ENCODE data around the gene WWOX. TPM values are rescaled to one million over a fixed set of nuclear protein-coding genes. Genes with fewer than 3 reads are reported as not detected.

The WWOX gene
- total RNA-seq, 4 donors from 2014 or later = 76.8 to 102 (median 83.6) TPM

DNA sequence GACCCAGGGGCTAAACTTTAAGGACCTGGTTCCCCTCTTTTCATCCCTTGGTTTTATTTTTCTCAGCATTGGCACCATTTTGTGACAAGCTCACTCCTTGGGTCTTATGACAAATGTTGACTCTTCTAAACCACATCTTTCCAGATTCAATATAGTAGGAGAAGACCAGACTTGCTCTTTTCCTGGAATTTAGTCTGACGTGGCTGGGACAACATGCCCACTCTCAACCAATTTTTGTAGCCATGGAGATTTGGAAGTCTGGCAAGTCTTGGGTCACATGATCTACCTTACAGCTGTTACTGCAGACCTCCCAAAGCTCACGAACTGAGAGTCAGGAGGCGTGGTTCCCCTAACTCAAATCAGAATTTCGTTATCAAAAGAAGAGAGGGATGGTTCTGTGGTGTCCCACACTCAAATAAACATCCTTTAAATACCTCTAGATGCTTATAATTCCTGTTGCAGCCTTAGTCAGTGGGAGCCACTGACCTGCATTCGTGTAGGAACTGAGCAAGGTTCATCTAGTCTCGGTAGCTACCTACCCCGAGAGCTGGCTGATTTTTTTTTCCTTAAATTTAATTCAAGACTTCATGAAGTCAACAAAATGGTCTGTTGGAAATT is 817.6 kb downstream of the WWOX start:
- Histone ChIP-seq H3K9me3 (peaks cover 0 to 8% (median 0%) of the 10 kb centered on the region in 4 donors), H3K27me3 (no peaks in the 10 kb centered on the region), H3K4me3 (no peak overlapping the region), H3K27ac (no peak overlapping the region), H3K36me3 (no peaks in the 10 kb centered on the region), H3K4me1 (peaks cover 0 to 5% (median 0%) of the 10 kb centered on the region in 4 donors)
- no peak for TF ChIP-seq EP300 (IDR thresholded peaks at IDR 0.05)
- TF ChIP-seq POLR2A (IDR thresholded peaks at IDR 0.05) = no peak
- TF ChIP-seq, protein P1, sequence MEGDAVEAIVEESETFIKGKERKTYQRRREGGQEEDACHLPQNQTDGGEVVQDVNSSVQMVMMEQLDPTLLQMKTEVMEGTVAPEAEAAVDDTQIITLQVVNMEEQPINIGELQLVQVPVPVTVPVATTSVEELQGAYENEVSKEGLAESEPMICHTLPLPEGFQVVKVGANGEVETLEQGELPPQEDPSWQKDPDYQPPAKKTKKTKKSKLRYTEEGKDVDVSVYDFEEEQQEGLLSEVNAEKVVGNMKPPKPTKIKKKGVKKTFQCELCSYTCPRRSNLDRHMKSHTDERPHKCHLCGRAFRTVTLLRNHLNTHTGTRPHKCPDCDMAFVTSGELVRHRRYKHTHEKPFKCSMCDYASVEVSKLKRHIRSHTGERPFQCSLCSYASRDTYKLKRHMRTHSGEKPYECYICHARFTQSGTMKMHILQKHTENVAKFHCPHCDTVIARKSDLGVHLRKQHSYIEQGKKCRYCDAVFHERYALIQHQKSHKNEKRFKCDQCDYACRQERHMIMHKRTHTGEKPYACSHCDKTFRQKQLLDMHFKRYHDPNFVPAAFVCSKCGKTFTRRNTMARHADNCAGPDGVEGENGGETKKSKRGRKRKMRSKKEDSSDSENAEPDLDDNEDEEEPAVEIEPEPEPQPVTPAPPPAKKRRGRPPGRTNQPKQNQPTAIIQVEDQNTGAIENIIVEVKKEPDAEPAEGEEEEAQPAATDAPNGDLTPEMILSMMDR (IDR thresholded peaks at IDR 0.05) = no peak
- no peak for DNase-seq (ENCODE audit: low spot score in 2 of 2)
- 84 to 87% methylated on average over 7 of the region's 7 CpGs for WGBS, 2 donors

DNA sequence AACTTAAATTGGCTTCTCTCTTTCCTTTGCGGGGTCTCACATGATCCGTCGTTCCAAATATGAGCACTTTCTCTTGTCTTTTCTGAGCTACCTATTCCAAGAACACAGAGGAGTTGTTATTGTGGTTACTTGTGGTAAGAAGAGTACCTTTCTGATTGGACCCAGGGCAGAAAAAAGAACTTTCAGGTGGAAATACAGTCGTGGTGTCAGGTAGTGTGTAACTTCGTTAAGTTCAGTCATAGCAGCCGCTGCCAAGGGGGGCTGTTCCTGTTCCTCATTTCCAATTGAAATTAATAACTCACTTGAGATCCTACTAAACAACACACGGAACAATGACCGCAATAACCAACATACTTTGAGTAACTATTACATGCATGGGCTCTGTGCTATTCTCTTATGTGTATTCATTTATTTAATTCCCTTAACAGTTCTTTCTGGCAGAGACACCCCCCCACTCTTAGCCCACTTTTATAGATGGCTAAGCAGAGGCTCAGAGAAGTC is 819.4 kb downstream of the WWOX start:
- H3K4me1 ChIP-seq = peaks cover 0 to 5% (median 0%) of the 10 kb centered on the region in 4 donors

DNA sequence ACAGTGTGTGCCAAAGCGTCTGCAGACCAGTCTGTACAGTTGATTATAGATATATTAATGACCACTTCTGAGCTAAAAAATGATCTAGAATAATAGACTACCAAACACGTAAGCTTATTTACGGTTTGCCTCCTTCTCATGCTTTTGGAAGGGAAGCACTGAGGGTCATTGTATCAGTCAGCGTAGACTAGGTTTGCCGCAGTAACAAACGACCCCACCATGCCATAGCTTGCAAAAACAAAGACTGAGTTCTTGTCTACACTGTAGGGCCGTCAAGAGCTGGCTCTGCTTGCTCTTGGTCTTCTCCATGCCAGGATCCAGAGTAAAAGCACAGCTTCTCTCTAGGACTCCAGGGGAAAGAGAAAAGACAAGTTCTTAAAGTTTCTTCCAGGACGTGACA is 820.4 kb downstream of the WWOX start:
- Histone ChIP-seq H3K36me3 (no peaks in the 10 kb centered on the region), H3K9me3 (peaks cover 0 to 13% (median 0%) of the 10 kb centered on the region in 4 donors), H3K4me1 (peaks cover 0 to 5% (median 0%) of the 10 kb centered on the region in 4 donors), H3K27me3 (no peaks in the 10 kb centered on the region), H3K27ac (no peak overlapping the region), H3K4me3 (no peak overlapping the region)
- TF ChIP-seq EP300 (IDR thresholded peaks at IDR 0.05) (no peak), POLR2A (IDR thresholded peaks at IDR 0.05) (no peak)
- TF ChIP-seq, protein P1 (IDR thresholded peaks at IDR 0.05) = no peak
- 80 to 81% methylated on average over 8 of the region's 8 CpGs for whole genome bisulfite sequencing, 2 donors
- no peak for DNase-seq (ENCODE audit: low spot score in 2 of 2)

More for the DNA sequence above, 819.4 kb downstream of the WWOX start:
- H3K27me3 ChIP-seq = no peaks in the 10 kb centered on the region
- H3K9me3 ChIP-seq = peaks cover 0 to 13% (median 0%) of the 10 kb centered on the region in 4 donors
- DNase-seq (ENCODE audit: low spot score in 2 of 2) = no peak
- TF ChIP-seq, protein P1 (IDR thresholded peaks at IDR 0.05) = no peak
- no peak for TF ChIP-seq EP300 (IDR thresholded peaks at IDR 0.05)
- H3K27ac ChIP-seq = no peak overlapping the region
- no peak overlapping the region for H3K4me3 ChIP-seq
- WGBS, 2 donors = 89 to 90% methylated on average over 8 of the region's 8 CpGs
- H3K36me3 ChIP-seq = no peaks in the 10 kb centered on the region

DNA sequence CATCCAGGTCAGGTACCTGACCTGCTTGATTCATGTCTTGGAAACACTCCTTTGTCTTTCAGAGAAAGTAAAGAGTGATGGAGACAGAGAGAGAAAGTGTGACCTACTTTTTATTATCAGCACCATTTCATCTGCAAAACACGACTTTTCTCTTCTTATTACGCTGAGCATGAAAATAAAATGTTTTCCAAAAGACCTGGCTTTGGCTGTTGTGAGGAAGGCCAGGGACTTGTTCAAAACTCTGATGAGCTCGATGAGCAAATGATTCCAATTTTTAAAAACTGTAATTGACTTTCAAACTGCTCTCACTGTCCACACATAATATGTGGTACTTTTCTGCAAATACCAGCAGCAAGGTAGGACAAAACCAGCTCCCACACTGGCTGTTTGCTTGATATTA is 821.2 kb downstream of the WWOX start:
- TF ChIP-seq, protein P1 (IDR thresholded peaks at IDR 0.05) = no peak
- TF ChIP-seq POLR2A (IDR thresholded peaks at IDR 0.05) (no peak), EP300 (IDR thresholded peaks at IDR 0.05) (no peak)
- WGBS, 2 donors = 48 to 61% methylated on average over 3 of the region's 3 CpGs
- no peaks in the 10 kb centered on the region for H3K27me3 ChIP-seq

DNA sequence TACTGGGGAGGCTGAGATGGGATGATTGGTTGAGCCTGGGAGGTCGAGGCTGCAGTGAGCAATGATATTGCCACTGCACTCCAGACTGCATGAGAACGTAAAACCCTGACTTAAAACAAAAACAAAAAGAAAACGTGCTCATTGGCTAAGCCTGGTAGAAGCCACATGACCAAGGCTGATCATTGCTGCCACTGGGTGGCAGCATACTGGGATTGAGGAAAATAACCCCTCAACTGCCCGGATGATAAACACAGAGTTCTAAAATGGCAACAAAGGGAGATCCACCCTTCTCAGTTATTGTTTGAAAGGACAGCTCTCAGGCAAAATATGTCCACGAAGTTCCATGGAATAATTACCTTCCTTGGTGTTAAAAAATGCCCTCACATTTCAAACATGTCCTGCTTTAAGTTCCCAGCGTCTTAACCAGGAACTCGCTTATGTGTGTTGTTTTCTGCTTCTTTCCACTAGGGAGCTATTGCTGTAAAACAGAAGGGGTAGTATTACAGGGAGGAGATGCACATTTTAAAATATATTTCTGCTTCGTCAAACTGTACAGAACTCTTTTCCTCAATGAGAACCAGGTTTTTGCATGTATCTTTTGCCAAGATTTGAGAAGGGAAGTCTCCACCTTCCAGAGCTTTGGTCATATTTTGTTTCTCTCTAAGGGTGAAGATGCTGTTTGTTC is 825.8 kb downstream of the WWOX start:
- DNase-seq (ENCODE audit: low spot score in 2 of 2) = peak in 1 of 2 donors; percentile 37
- TF ChIP-seq, protein P1 (IDR thresholded peaks at IDR 0.05) = peak; percentile 23 to 41 (median 33)
- TF ChIP-seq EP300 (IDR thresholded peaks at IDR 0.05) (no peak), POLR2A (IDR thresholded peaks at IDR 0.05) (no peak)
- 51 to 52% methylated on average over 8 of the region's 8 CpGs for WGBS, 2 donors

More for the DNA sequence above, 821.2 kb downstream of the WWOX start:
- no peak overlapping the region for H3K4me3 ChIP-seq
- no peaks in the 10 kb centered on the region for H3K36me3 ChIP-seq
- no peak for DNase-seq (ENCODE audit: low spot score in 2 of 2)
- H3K27ac ChIP-seq = no peak overlapping the region
- H3K9me3 ChIP-seq = peaks cover 0 to 13% (median 0%) of the 10 kb centered on the region in 4 donors
- H3K4me1 ChIP-seq = peaks cover 0 to 5% (median 0%) of the 10 kb centered on the region in 4 donors

More for the DNA sequence above, 825.8 kb downstream of the WWOX start:
- Histone ChIP-seq H3K9me3 (peaks cover 0 to 13% (median 0%) of the 10 kb centered on the region in 4 donors), H3K36me3 (no peaks in the 10 kb centered on the region), H3K27ac (no peak overlapping the region), H3K4me1 (peaks cover 0 to 2% (median 0%) of the 10 kb centered on the region in 4 donors), H3K27me3 (no peaks in the 10 kb centered on the region), H3K4me3 (no peak overlapping the region)
